GM18873 (cell line): Measurements from ENCODE around the gene TLE6.
A peak's percentile ranks its signal among the peaks of the same experiment; 100 is the strongest.
"Not testable (repeated sequence)": the region's sequence is repeated elsewhere in the genome, so short reads cannot be mapped to it uniquely, and the experiment has no call there.

Experiments
- ATAC-seq: cut with Tn5 transposase; IDR thresholded peaks from one replicate; pipeline ENCODE4 v1.9.1; 2021; ENCODE audit warnings: mild to moderate bottlenecking, moderate library complexity, moderate number of reproducible peaks; ENCODE audit not compliant: unreplicated experiment, low FRiP score

TLE6 gene

DNA sequence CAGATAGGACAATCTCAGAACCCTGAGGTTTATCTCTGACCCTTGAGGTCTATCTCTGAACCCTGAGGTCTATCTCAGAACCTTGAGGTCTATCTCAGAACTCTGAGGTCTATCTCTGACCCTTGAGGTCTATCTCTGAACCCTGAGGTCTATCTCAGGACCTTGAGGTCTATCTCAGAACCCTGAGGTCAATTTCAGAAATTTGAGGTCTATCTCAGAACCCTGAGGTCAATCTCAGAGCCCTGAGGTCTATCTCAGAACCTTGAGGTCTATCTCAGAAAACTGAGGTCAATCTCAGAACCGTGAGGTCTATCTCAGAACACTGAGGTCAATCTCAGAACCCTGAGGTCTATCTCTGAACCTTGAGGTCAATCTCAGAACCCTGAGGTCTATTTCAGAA is 49.4 kb downstream of the TLE6 start:
- ATAC-seq = no peak

DNA sequence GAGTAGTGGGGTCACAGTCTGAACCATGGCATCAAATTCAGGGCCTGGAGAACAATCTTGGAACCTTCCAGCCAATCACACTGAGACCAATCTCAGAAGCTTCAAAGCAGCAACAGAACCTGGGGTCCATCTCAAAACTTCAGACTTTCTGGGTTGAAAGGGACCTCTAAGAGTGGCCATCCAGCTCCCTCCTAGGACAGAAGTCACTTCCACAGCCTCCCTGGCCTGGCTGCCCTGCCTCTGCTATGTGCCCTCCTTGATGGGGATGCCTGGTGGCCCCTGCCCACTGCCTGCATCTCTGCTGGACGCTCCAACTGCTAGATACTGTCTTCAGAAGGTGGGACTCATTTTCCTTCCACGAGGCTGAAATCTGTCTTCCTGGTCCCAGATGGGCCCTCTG is 49.9 kb downstream of the TLE6 start:
- no peak for ATAC-seq

DNA sequence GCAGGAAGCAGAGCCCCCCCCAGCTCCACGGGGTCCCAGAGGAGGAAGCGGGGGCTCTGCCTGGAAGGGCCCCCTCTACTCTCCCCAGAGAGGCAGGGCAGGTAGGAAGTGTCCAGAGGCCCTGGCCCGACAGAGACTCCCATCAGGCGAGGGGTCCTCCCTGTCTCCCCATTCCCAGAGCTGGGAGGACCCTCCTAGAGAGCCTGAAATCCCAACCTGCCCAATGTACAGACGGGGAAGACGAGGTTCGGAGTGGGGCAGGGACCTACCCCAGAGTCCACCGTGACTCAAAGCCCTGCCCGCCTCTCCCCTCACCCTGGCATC is 50.6 kb downstream of the TLE6 start:
- no peak for ATAC-seq

DNA sequence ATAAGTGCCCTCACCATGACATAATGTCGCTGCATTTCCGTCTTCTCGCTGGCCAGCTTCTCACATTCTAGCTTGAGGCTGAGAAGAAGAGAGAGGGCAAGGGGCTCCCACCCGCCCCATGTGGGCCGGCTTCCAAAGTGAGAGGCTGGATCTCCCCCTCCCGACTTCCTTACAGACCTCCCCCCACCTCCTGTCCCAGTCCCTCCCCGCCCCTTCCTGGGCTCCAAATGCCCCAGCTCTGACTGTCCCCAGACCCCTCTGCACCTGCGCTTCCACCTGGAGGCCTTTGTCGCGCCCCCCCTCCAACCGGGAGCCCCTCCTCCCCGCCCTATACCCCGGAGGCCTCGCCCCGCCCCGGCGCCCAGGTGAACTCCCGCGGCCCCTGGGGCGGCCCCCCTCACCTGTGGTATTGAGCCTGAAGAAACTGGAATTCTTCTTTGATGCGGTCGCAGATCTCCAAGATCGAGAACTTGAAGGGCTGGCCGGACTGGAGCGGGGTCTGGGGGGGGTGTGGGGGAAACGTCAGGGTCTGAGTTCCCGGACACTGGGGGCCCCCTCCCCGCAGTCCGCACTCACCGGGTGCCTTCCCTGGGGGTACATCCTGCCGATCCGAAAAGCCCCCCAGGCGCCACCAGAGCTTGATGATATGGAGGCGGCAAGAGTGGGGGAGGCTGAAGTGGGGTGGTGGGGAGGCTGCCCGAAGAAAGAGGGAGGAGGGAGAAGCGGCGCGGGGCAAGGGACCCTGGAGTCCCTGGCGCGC is 51.1 kb downstream of the TLE6 start:
- no peak for ATAC-seq

DNA sequence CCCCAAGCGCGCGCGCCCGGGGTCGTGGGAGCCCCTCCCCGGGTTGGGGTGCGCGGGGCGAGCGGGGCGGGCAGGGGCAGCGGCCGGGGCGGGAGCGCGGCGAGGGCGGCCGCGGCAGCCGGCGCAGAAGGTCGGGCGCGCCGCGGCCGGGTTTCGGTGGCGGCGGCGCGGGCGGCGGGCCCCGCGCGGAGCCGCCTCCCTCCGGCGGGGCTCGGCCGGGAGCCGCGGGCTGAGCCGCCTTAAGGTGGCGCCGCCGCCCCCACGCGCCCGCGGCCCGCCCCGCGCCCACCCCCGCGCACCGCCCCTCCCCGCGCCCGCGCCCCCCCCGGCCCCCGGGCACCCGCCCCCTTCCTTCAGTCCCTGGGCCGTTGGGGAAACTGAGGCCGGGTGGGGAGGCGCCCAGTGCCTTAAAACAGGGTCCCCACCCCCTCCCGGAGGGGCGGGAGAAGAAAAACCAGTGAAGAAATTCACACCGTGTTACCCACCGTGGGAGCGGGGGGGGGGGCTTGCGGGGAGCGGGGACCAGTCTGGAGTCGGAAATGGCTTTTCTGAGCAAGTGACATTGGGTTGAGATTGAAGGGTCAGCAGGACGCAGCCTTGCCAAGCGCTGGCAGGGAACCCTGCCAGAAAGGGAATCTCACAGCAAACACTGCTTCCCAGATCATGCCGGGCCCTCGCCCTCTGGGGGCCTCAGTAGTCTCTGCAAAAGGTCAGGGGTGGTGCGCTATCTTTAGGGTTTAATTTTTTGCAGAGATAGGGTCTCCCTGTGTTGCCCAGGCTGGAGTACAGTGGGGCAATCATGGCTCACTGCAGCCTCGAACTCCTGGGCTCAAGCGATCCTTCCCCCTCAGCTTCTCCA is 51.9 kb downstream of the TLE6 start, which contains the start of gene TLE2:
TLE2 (minus strand) TSS at position 216 of the 859 bp plus-strand sequence. CDS start 376 bp downstream, outside the sequence.
- ATAC-seq = no peak

DNA sequence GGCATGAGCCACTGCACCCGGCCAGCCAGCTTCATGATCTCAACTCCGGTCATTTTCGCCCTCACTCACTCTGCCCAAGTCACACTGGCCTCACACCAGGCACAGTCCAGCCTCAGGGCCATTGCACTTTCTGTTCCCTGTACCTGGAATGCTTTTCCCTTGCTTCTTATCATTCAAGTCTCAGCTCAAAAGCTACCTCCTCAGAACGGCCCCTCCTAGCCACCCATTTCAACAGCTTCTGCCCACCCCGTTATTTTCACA is 54.2 kb downstream of the TLE6 start:
- ATAC-seq = no peak

DNA sequence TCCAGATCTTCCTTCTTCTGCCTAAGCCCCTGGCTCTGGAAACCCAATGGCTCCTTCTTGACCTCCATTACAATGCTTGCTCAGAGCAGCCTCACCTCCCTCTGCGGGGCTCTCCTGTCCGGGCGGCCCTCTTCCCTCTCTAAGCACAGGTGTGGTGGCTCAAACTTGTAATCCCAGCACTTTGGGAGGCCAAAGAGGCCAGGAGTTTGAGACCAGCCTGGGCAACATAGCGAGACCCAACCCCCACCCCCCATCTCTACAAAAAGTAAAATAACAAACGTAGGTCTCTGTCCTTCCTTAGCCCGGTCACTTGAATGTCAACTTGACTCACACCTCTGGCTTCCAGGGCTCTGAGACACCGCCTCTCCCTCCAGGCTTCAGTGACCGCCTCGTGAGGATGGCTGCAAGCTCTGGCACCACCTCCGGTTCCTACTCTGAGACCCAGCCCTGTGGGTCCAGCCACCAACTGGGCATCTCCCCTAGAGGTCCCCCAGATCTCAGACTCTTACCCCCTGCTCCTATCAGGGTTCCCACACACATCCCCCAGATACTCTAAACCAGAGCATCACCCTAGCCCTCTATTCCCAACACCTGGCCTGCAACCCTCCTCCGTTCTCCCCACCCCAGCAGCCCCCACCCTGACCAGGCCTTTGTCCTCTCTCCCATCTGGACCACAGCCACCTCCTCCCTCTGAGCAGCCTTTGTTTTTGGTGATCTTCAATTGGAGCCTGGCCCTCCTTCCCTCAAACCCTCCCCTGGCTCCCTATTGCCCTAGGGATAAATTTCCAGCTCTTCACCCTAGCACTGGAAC is 56.4 kb downstream of the TLE6 start:
- ATAC-seq = no peak

DNA sequence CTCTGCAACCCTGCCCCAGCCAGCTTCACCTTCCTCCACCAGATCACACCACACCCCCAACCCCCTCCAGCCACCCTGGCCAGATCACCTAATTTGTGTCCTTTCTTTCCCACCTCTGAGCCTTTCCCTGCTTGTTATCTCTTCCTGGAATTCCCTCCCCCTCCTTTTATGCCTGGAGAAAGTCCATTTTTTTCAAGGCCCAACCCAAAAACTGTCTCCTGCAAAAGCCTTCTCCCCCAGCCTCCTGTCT is 57.0 kb downstream of the TLE6 start:
- ATAC-seq = no peak

DNA sequence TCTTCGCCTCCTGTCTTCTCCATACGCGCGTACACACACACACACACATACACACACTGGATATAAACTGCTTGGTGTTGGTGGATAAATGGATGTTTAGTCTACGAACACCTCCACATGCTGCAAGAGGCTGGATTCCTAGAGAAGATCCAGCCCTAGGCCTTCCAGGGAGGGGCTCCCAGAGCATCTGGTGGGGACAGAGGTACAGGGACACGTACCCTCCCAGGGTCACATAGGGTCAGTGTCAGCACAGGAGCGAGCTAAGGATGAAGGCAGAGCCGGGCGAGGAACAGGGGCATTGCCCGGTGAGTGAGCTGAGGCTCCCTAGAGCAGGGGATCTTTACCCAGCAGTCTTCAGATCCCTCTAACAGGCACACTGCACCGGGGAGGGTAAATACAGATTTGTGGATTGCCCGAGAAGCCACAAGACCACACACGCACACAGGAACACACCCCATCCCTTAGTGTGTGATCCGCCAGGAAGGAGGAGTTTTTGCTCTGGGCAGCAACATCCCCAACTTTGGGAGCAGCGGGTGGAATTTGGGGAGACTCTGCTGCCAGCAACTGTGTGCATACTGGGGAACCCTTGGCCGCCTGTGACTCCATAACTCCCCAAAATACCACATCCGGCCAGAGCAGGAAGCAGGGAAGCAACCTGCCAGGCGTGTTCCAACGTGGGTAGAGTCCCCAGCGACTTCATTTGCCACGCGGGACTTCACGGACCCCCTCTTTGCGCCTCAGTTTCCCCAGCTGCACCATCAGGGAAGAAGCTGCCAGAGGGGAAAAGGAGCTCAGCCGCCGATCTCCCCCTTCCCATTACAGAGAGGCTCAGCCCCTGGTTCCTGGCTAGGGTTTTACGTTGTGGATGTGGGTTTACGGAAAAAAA is 57.5 kb downstream of the TLE6 start:
- ATAC-seq = no peak

DNA sequence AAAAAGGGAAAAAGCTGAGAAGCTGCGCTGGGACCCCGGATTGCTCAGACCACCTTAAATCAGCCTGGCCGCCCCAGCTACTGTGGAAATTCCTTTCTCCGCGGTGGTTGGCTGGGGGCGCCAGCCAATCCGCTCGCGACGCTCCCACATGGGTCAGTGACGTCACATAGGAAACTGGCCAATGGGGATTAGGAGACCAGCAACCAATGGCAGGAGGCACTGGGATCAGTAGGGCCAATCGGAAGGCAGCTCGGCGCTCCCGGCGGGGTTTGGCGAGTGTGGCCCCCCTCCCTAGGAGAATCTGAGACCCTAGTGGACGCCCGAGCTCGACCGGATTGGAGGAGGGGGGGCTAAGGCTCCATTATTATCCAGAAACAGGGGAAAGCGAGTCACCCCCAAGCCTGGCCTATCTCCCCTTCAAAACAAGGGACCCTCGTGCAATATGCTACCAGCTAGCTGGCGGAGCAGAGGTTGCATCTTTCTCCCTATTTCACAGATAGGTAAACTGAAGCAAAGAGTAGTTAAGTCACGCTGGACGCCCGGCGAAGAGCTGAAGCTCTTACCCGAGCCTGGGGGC is 58.3 kb downstream of the TLE6 start:
- peak; percentile 78 for ATAC-seq

DNA sequence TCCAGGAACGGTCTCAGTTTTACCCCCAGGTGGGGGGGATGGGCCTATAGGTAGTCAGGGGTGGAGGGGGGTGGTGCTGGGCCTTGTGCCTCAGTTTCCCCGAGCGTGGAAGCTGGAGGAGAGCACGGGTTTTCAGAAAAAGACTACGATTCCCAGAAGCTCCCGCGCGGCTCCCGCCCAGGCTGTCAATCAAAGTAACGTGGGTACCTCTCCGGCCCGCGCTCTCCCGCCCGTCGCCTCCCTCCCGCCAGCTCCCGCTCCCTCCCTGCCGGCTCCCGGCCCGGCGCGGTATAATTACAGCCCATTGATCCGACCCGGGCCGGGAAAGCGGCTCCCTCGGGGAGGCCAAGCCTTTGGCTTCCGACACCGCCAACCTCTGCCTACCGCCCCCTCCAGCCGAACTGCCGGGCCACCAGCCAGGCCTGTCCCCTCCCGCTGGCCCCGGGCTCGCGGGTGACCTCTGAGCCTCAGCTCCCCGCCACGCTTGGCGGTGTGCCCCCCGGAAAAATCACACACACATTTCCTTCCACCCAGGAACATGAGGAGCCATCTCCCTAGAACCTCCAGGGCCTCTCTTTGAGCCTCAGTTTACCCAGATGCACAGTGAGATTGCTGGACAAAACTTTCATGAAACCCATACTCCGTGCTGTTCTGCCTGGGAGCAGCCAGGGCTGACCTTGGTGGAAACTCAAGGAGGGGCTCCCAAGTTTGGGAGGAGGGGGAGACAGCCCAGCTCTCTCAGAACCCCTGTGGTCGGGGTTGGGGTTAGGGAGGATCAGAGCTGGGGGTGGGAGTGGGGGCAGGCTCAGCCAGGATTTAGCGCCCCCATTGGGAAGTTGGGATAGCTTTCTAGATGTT is 59.0 kb downstream of the TLE6 start:
- no peak for ATAC-seq

DNA sequence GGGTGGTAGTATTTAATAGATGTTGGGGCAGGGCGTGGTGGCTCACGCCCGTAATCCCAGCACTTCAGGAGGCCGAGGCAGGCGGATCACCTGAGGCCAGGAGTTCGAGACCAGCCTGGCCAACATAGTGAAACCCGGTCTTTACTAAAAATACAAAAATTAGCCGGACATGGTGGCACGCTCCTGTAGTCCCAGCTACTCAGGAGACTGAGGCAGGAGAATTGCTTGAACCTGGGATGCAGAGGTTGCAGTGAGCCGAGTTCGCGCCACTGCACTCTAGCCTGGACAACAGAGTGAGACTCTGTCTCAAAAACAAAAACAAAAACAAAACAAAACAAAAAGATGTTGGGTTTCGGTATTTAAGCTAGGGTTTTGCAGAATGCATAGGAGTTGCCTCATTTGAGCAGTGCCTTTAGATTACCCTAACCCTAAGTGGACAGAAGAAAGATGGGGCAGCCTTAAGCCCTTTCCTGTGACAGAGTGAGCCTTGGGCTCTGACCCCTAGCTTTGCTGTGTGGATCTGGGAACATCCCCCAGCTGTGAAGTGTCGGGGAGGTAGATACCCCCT is 59.7 kb downstream of the TLE6 start:
- ATAC-seq = not testable (repeated sequence)

DNA sequence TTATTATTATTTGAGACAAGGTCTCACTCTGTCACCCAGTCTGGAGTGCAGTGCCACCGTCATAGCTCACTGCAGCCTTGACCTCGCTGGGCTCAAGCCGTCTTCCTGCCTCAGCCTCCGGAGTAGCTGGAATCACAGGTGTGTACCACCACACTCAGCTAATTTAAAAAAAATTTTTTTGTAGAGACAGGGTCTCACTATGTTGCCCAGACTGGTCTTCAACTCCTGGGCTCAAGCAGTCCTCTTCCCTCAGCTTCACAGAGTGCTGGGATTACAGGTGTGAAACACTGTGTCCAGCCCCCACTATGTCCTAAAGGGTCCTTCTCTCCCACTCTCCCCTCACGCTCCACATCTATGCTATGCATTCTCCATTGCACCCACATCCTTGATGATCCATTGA is 60.9 kb downstream of the TLE6 start:
- no peak for ATAC-seq

DNA sequence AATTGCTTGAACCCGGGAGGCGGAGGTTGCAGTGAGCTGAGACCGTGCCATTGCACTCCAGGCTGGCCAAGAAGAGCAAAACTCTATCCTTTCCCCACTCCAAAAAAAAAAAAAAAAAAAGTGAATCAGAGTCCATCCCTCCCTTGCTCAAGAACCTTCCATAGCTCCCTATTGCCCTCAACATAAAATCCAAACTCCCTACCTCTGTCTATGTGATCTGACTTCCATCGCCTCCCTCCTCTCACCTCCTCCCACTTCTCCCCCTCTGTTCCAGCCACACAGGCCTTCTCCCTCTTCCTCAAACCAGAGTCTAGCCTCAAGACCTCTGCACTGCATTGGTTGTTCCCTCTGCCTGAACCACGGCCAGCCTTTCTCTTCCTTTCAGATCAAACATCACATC is 61.8 kb downstream of the TLE6 start:
- no peak for ATAC-seq

DNA sequence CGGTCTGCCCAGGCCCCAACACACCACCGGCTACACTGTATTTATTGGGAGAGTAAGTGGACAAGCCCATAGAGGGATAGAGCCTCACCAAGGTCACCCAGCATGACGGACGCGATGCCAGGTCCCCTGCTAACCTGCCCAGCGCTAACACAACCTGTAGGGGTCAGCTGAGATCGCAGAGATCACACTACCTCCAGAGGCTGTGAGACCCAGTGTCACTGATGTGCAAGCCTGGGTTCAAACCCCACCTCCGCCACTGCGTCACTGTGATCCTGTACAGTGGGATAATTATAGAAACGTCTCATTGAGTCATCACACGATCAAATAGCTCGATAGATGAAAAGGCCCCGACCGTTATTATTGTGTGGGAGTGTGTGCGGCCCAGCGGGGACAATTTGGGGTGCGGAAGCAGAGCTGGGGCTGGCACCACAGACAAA is 62.3 kb downstream of the TLE6 start:
- no peak for ATAC-seq

DNA sequence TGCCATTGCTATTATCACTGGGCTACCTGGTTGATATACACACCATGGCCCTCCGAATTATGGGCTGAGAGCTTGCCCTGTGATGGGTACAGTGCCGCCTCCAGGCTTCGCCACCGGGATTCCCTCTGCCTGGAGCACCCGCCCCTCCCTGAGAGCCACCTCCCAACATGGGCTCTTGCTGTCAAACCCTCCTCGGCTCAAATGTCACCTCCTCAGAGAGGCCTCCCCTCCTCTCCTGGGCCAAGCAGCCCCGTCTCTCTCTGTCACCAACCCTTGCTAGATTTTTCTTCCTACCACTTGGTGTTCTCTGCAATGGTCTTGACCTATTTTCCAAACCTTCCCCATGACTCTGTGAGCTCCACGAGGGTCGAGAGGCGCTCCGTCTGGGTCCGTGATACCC is 64.0 kb downstream of the TLE6 start:
- ATAC-seq = no peak

DNA sequence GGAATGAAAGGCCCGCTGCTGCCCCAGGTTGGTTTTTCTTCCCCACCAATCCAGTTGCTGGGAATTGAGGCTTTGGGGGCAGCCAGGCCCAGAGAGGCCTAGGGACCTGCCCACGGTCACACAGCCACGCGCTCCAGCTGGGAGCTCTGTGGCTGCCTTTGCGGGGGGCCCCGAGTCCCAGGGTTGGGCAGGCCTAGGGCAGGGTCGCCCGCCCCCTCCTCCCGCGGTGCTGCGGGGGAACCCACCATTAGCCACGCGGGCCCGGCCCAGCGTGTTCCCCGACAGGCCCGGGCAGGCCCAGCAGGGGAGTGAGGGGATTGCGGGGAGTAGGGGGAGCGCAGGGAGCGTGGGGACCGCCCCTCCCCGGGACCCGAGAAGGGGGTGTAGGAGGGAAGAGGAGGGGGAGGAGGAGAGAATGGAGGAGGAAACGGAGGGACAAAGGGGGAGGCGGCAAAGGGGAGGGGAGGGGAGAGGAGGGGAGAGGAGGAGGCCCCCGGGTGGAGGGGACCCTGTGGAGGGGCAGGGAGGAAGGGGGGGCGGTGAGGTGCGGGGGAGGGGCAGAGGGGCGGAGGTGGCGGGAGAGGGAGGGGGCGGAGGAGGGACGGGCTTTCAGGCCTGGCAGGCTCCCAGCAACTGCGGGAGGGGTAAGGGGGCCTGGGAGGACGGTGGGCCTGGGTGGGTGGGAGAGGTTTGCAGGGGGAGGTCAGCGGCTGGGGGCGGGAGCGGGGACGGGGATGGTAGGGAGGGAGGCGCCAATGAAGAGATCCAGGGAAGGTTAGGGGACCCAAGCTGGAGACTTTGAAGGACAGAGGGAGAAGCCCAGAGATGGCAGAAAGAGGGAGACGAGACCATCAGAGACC is 64.6 kb downstream of the TLE6 start:
- ATAC-seq = no peak

DNA sequence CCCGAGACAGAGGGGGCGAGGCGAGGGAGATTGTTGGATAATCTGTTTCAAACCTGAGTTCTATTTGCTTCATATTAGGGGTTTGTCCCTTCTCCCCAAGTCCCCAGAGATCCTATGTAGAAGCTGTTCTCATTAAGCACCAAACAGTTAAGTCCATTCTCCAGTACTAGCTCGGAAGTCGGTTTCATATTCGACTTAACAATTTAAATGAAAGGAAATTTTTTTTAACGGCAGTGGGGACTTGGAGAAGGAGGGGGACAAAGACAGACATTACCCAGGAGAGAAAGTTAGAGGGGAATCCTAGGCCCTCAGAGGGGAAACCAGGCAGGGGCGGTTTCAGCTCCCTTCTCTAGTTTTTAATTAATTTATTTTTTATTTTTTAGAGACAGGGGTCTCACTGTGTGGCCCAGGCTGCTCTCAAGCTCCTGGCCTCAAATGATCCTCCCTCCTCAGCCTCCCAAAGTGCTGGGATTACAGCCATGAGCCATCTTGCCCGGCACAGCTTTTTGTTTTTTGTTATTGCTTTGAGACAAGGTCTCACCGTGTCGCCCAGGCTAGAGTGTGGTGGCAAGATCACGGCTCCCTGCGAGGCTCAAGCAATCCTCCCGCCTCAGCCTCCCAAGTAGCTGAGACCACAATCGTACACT is 65.4 kb downstream of the TLE6 start:
- no peak for ATAC-seq
